Mesenchymal stem cell (in vitro differentiated cells and primary cell): Measurements from ENCODE around the gene PXDN.

Experiments
- DNase-seq: peaks from one replicate; pipeline ENCODE4 v3.0.0-alpha.2; 2013
- H2AFZ ChIP-seq: one replicate; pipeline ENCODE4 v1.6.1; 2013; ENCODE audit warnings: low read depth, mild to moderate bottlenecking, control low read depth, inconsistent platforms, low read length, moderate library complexity
- H2AK5ac ChIP-seq: 2 replicates; pipeline ENCODE4 v1.6.1; 2013; ENCODE audit warnings: low read length, moderate library complexity, mild to moderate bottlenecking, inconsistent platforms; ENCODE audit not compliant: severe bottlenecking
- H2BK120ac ChIP-seq: one replicate; pipeline ENCODE4 v1.6.1; 2013; ENCODE audit warnings: low read depth, mild to moderate bottlenecking, inconsistent platforms, low read length, moderate library complexity
- H2BK12ac ChIP-seq, 2 experiments: one replicate each; pipeline ENCODE4 v1.6.1; 2013; ENCODE audit warnings: inconsistent platforms in 2 of 2, low read length in 2 of 2, mild to moderate bottlenecking in 2 of 2, moderate library complexity in 2 of 2, control low read depth in 1 of 2
- H2BK15ac ChIP-seq: one replicate; pipeline ENCODE4 v1.6.1; 2013; ENCODE audit warnings: mild to moderate bottlenecking, low read depth, inconsistent platforms; ENCODE audit not compliant: poor library complexity, severe bottlenecking
- H2BK5ac ChIP-seq: 2 replicates; pipeline ENCODE4 v1.6.1; 2013; ENCODE audit warnings: low read depth, mild to moderate bottlenecking, low read length, control low read depth, inconsistent platforms; ENCODE audit not compliant: poor library complexity, severe bottlenecking
- H3K14ac ChIP-seq, 2 experiments: one replicate each; pipeline ENCODE4 v1.6.1; 2013; ENCODE audit warnings: inconsistent platforms in 2 of 2, low read length in 2 of 2, control low read depth in 1 of 2, mild to moderate bottlenecking in 1 of 2, moderate library complexity in 1 of 2
- H3K18ac ChIP-seq, 2 experiments: one replicate each; pipeline ENCODE4 v1.6.1; 2013; ENCODE audit warnings: inconsistent platforms in 2 of 2, low read length in 2 of 2, control low read depth in 1 of 2, low read depth in 1 of 2, mild to moderate bottlenecking in 1 of 2
- H3K23ac ChIP-seq, 2 experiments: one replicate each; pipeline ENCODE4 v1.6.1; 2013; ENCODE audit warnings: inconsistent platforms in 2 of 2, low read length in 2 of 2, mild to moderate bottlenecking in 2 of 2, moderate library complexity in 2 of 2, control low read depth in 1 of 2
- H3K27ac ChIP-seq: 2 replicates; pipeline ENCODE4 v1.5.1; 2013; ENCODE audit warnings: mild to moderate bottlenecking, moderate library complexity, low read length, control low read depth, inconsistent platforms; ENCODE audit not compliant: poor library complexity, severe bottlenecking
- H3K27me3 ChIP-seq, 2 experiments: 2 replicates each; pipeline versions ENCODE4 v1.6.1 to v1.7.0; 2013; ENCODE audit warnings: low read length in 2 of 2, mild to moderate bottlenecking in 2 of 2, moderate library complexity in 2 of 2, control low read depth in 1 of 2, inconsistent platforms in 1 of 2; ENCODE audit not compliant: control insufficient read depth in 1 of 2, insufficient read depth in 1 of 2
- H3K36me3 ChIP-seq, 2 experiments: 2 replicates each; pipeline versions ENCODE4 v1.6.1 to v1.7.0; 2013; ENCODE audit warnings: low read length in 2 of 2, control low read depth in 1 of 2, inconsistent platforms in 1 of 2, low read depth in 1 of 2, mild to moderate bottlenecking in 1 of 2; ENCODE audit not compliant: insufficient read depth in 2 of 2, control insufficient read depth in 1 of 2
- H3K4ac ChIP-seq, 2 experiments: one replicate each; pipeline ENCODE4 v1.6.1; 2013; ENCODE audit warnings: inconsistent platforms in 2 of 2, low read length in 2 of 2, mild to moderate bottlenecking in 2 of 2, moderate library complexity in 2 of 2, control low read depth in 1 of 2, low read depth in 1 of 2
- H3K4me1 ChIP-seq: 2 replicates; pipeline ENCODE4 v1.6.1; 2013; ENCODE audit warnings: low read depth, low read length, control low read depth; ENCODE audit not compliant: control insufficient read depth, insufficient read depth
- H3K4me2 ChIP-seq: 2 replicates; pipeline ENCODE4 v1.6.1; 2013; ENCODE audit warnings: low read length, mild to moderate bottlenecking, inconsistent platforms; ENCODE audit not compliant: poor library complexity, severe bottlenecking
- H3K4me3 ChIP-seq, 2 experiments: 2 replicates each; pipeline versions ENCODE4 v1.5.1 to v1.7.0; 2013; ENCODE audit warnings: low read length in 2 of 2, mild to moderate bottlenecking in 2 of 2, control low read depth in 1 of 2, low read depth in 1 of 2; ENCODE audit not compliant: insufficient read depth in 1 of 2
- H3K79me1 ChIP-seq: replicated peaks from 2 replicates; pipeline ENCODE4 v1.6.1; 2013; ENCODE audit warnings: mild to moderate bottlenecking, control low read depth, low read length, inconsistent platforms; ENCODE audit not compliant: poor library complexity, severe bottlenecking
- H3K9ac ChIP-seq: 2 replicates; pipeline ENCODE4 v1.7.0; 2013; ENCODE audit warnings: mild to moderate bottlenecking, low read length, moderate library complexity
- H3K9me3 ChIP-seq: 2 replicates; pipeline ENCODE4 v1.7.0; 2013; ENCODE audit warnings: mild to moderate bottlenecking, low read length; ENCODE audit not compliant: control insufficient read depth
- H4K8ac ChIP-seq: one replicate; pipeline ENCODE4 v1.6.1; 2013; ENCODE audit warnings: inconsistent platforms, mild to moderate bottlenecking, low read length, moderate library complexity
- H4K91ac ChIP-seq: one replicate; pipeline ENCODE4 v1.6.1; 2013; ENCODE audit warnings: mild to moderate bottlenecking, low read length, inconsistent platforms
- WGBS: methylation state at CpG from one replicate; pipeline ENCODE4 v1.1.7; 2013; ENCODE audit warnings: mixed read lengths; 5-methylcytosine and 5-hydroxymethylcytosine counted together

PXDN gene

DNA sequence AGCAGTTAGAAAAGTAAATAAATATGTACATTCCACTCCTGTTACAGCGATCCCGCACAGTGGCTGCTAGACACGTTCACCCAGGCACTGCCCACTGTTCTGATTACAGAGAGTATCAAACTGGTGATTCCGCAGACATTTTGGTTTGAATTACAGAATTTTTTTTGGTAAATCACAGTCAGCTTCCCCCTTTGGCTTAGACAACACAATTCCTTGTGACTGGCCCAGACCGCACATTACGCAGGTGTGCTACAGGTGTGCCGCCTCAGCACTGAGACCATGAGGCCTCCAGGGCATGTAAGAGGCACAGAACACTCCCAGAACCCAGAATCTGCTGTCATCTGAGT, 112.3 kb downstream of the PXDN start:
- Histone ChIP-seq H3K27ac (peak overlapping the region; percentile 84), H3K79me1 (peaks cover 19% of the 10 kb centered on the region), H3K27me3 (no peaks in the 10 kb centered on the region), H2BK12ac (no peak overlapping the region), H3K4me3 (no peak overlapping the region), H3K14ac (no peak overlapping the region), H2BK120ac (no peak overlapping the region), H2AFZ (no peak overlapping the region), H2AK5ac (peak overlapping the region; percentile 63), H2BK5ac (no peak overlapping the region), H2BK15ac (no peak overlapping the region), H3K18ac (no peak overlapping the region), H3K4me2 (no peak overlapping the region), H3K4ac (no peak overlapping the region), H3K36me3 (peaks cover 50 to 67% of the 10 kb centered on the region in 2 experiments), H4K91ac (no peak overlapping the region), H3K9ac (no peak overlapping the region), H3K9me3 (peaks cover 9% of the 10 kb centered on the region), H3K23ac (no peak overlapping the region), H4K8ac (no peak overlapping the region), H3K4me1 (peaks cover 26% of the 10 kb centered on the region)
- peak; percentile 42 for DNase-seq
- 67% methylated on average over 7 of the region's 7 CpGs for WGBS

DNA sequence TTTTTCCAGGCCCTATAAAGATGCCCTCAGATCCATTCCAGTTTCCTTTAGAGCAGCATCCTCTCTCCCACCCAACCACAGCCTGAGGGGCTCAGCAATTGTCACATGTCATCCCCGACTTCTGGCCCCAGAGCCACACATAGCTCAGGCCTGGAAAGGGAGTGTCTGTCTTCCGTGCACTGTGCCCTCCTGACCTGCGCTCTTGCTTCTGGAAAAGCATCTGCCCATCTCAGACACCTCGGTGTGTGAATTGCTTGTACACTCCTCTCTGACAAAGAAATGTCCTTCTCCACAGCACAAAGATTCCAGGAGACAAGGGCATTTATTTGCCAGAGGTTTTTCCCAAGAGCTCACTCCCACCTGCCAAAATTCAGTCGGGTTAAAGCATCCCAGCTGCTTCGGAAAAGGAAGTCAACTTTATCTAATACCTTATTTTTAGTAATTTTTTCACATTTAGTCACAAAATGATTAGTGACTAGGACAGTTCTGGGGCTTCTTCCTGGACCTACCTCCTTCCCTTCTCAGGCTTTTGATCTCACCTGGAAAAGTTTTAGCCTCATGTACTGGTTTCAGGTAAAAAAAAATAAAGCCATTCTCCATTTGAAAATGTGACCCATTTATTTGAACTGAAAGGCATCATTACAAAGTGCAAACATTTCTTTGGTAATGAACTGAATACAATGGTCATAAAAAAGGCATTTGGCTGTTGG, 112.9 kb downstream of the PXDN start:
- DNase-seq: no peak
- Histone ChIP-seq H3K18ac (no peak overlapping the region), H2BK120ac (no peak overlapping the region), H2BK15ac (no peak overlapping the region), H3K36me3 (peaks cover 44 to 62% of the 10 kb centered on the region in 2 experiments), H2BK12ac (no peak overlapping the region), H3K27ac (peak overlapping the region; percentile 45), H3K4ac (no peak overlapping the region), H3K9me3 (peaks cover 9% of the 10 kb centered on the region), H3K9ac (no peak overlapping the region), H3K4me2 (no peak overlapping the region), H4K91ac (no peak overlapping the region), H3K4me1 (peaks cover 21% of the 10 kb centered on the region), H2BK5ac (no peak overlapping the region), H3K27me3 (no peaks in the 10 kb centered on the region), H3K23ac (no peak overlapping the region), H3K4me3 (no peak overlapping the region), H3K14ac (no peak overlapping the region), H2AFZ (no peak overlapping the region), H3K79me1 (peaks cover 18% of the 10 kb centered on the region), H2AK5ac (peak overlapping the region; percentile 6), H4K8ac (no peak overlapping the region)
- whole genome bisulfite sequencing: 74% methylated on average over 4 of the region's 6 CpGs

DNA sequence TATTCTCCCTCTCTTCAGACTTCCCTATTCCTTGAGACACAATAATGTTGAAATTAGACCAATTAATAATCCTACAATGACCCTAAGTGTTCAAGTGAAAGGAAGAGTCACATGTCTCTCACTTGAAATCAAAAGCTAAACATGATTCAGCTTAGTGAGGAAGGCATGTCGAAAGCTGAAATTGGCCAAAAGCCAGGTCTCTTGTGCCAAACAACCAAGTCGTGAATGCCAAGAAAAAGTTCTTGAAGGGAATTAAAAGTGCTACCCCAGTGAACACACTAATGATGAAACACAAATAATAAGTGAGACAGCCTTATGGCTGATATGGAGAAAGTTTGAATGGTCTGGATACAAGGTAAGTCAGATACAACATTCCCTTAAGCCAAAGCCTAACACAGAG, 115.4 kb downstream of the PXDN start:
- no peak overlapping the region for H3K27ac ChIP-seq
- H4K91ac ChIP-seq: no peak overlapping the region
- no peak overlapping the region for H3K4ac ChIP-seq
- H2BK15ac ChIP-seq: no peak overlapping the region
- H3K4me1 ChIP-seq: peaks cover 18% of the 10 kb centered on the region
- no peak overlapping the region for H3K4me3 ChIP-seq
- H3K9me3 ChIP-seq: peaks cover 9% of the 10 kb centered on the region
- H3K9ac ChIP-seq: no peak overlapping the region
- peaks cover 19 to 37% of the 10 kb centered on the region in 2 experiments for H3K36me3 ChIP-seq
- H4K8ac ChIP-seq: no peak overlapping the region
- H3K27me3 ChIP-seq: peaks cover 0 to 5% of the 10 kb centered on the region in 2 experiments
- no peak overlapping the region for H2BK12ac ChIP-seq
- H3K79me1 ChIP-seq: peaks cover 6% of the 10 kb centered on the region
- peak; percentile 51 for DNase-seq
- H3K14ac ChIP-seq: no peak overlapping the region
- no peak overlapping the region for H2BK5ac ChIP-seq
- no peak overlapping the region for H2BK120ac ChIP-seq
- H3K18ac ChIP-seq: no peak overlapping the region
- no peak overlapping the region for H3K23ac ChIP-seq
- no peak overlapping the region for H2AFZ ChIP-seq
- H2AK5ac ChIP-seq: no peak overlapping the region
- H3K4me2 ChIP-seq: no peak overlapping the region
- 89% methylated on average over 2 of the region's 2 CpGs for WGBS

DNA sequence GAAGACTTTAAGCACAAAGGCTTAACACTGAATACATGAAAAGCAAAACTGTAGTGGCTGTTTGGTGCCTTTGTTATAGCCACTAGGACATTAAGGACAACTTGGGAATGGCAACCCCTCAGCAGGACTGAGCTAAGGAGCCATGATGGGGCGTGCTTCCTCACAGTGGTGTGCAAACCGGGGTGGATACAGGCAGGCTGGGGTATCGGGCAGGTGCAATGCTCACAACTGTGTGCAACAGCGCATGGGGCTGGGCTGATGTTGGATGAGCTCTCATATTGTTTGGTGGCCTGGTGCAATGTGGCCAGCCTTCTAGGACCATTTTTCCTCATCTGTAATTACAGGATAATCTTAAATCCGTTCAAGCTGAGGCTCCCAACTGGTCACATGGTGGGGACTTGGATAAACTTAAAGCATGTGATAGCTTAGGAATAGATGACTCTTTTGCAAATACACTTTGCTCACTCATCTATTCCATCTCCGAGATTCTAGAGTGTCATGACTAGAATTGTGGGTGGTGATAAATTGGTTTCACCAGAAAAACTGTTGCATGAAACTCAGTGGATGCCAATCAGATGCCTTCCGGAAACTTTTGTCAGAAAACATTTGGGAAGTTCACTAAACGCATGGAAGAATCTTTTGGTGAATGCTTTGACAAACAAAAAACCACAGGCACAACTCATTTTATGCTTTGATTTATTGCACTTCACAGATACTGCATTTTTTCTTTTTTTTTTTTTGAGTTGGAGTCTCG, 116.5 kb downstream of the PXDN start:
- Histone ChIP-seq H2AFZ (no peak overlapping the region), H3K27me3 (peaks cover 0 to 16% of the 10 kb centered on the region in 2 experiments), H2BK12ac (peak overlapping the region in 1 of 2 experiments; percentile 10), H2AK5ac (peak overlapping the region; percentile 92), H3K18ac (no peak overlapping the region), H3K4me1 (peaks cover 19% of the 10 kb centered on the region), H3K9ac (no peak overlapping the region), H4K8ac (no peak overlapping the region), H2BK15ac (no peak overlapping the region), H4K91ac (peak overlapping the region; percentile 55), H3K27ac (peak overlapping the region; percentile 50), H2BK120ac (no peak overlapping the region), H3K23ac (no peak overlapping the region), H3K14ac (peak overlapping the region in 1 of 2 experiments; percentile 35), H3K4ac (no peak overlapping the region), H3K9me3 (peaks cover 9% of the 10 kb centered on the region), H3K4me3 (no peak overlapping the region), H3K36me3 (peaks cover 9 to 26% of the 10 kb centered on the region in 2 experiments), H3K79me1 (peaks cover 6% of the 10 kb centered on the region), H2BK5ac (no peak overlapping the region), H3K4me2 (no peak overlapping the region)
- WGBS: 88% methylated on average over 8 of the region's 9 CpGs
- peak; percentile 36 for DNase-seq
